Sigmoid colon (tissue), 7 donors: Measurements from ENCODE around the gene ATP9A. TPM values are rescaled to one million over a fixed set of nuclear protein-coding genes. Genes with fewer than 3 reads are reported as not detected.
"Not testable (repeated sequence)": the region's sequence is repeated elsewhere in the genome, so short reads cannot be mapped to it uniquely, and the experiment has no call there.

Source experiments
- DNase-seq: peaks from one replicate; pipeline ENCODE4 v3.0.0-alpha.2; 2019
- H3K27ac ChIP-seq, 4 donors: fragments of 200-600 bp; sonication (generic); one replicate each; pipeline ENCODE4 v1.5.1; 2016 to 2019; ENCODE audit warnings: mild to moderate bottlenecking in 1 of 4
- H3K27me3 ChIP-seq, 3 donors: fragments of 200-600 bp; sonication (generic); one replicate each; pipeline ENCODE4 v1.5.1; 2019; ENCODE audit warnings: mild to moderate bottlenecking in 1 of 3
- H3K36me3 ChIP-seq, 4 donors: fragments of 200-600 bp; sonication (generic); one replicate each; pipeline ENCODE4 v1.5.1; 2016 to 2019
- H3K4me1 ChIP-seq, 4 donors: fragments of 200-600 bp; sonication (generic); one replicate each; pipeline ENCODE4 v1.5.1; 2017 to 2019
- H3K4me3 ChIP-seq, 4 donors: fragments of 200-600 bp; sonication (generic); one replicate each; pipeline ENCODE4 v1.5.1; 2017 to 2019; ENCODE audit warnings: mild to moderate bottlenecking in 2 of 4, moderate library complexity in 1 of 4
- H3K9me3 ChIP-seq, 4 donors: fragments of 200-600 bp in 3 of 4; sonication (generic) in 3 of 4; one replicate each; pipeline versions ENCODE4 v1.5.1 to v1.6.1; 2013 to 2019
- EP300 ChIP-seq, 4 donors: sonication (generic); formaldehyde crosslinking; IDR thresholded peaks; one replicate each; pipeline ENCODE4 v1.6.1; 2017; ENCODE audit warnings: antibody characterized with exemption in 4 of 4
- POLR2A ChIP-seq, 2 donors: fragments of 450-650 bp; IDR thresholded peaks; one replicate each; pipeline ENCODE4 v1.6.1; 2016; ENCODE audit warnings: antibody characterized with exemption in 2 of 2, mild to moderate bottlenecking in 2 of 2, moderate library complexity in 2 of 2
- POLR2AphosphoS5 ChIP-seq, 4 donors: sonication (generic); formaldehyde crosslinking; IDR thresholded peaks; one replicate each; pipeline ENCODE4 v1.6.1; 2017; ENCODE audit warnings: antibody characterized with exemption in 4 of 4
- WGBS, 2 donors: extraction: QIAGEN DNeasy Blood & Tissue Kit; methylation state at CpG; one replicate each; pipeline ENCODE4 v1.1.7; 2013; 5-methylcytosine and 5-hydroxymethylcytosine counted together
- intact Hi-C: fragments of 100-400 bp; cut with DNase I; formaldehyde crosslinking; loops from one replicate; pipeline ENCODE4 v1.15.1; 2023
- polyA plus RNA-seq, 3 donors: library from polyadenylated mRNA; stranded (reverse); fragments of 200-250 nt; gene quantifications; one replicate each; pipeline ENCODE4 v1.2.3, GENCODE V29; 2013
- total RNA-seq, 4 donors: library from RNA; depleted of rRNA; stranded (reverse); fragments of >200 nt; gene quantifications; one replicate each; pipeline ENCODE4 v1.1.0, GENCODE V29; 2016
- TF ChIP-seq, protein P1 (sequence below), 4 experiments: fragments of 450-650 bp in 3 of 4; fragments of 200-600 bp in 1 of 4; IDR thresholded peaks; one replicate each; pipeline ENCODE4 v1.5.1; 2016 to 2019; ENCODE audit warnings: antibody characterized with exemption in 4 of 4, mild to moderate bottlenecking in 3 of 4, moderate library complexity in 2 of 4
- donor health status: healthy with polysubstance abuse.
- donor health status: Bipolar disorder and iron deficiency.
- donor health status: healthy.

ATP9A gene
- total and polyA plus RNA-seq, 7 donors: 4.2 to 34.8 (median 31.0) TPM

- Histone ChIP-seq H3K36me3 (no peaks in the 10 kb centered on the region), H3K4me1 (peaks cover 0 to 32% (median 25%) of the 10 kb centered on the region in 4 donors), H3K4me3 (no peak overlapping the region), H3K27ac (no peak overlapping the region), H3K9me3 (no peaks in the 10 kb centered on the region), H3K27me3 (no peaks in the 10 kb centered on the region)
- intact Hi-C loops: no loop called here
- TF ChIP-seq EP300 (IDR thresholded peaks at IDR 0.05) (no peak), POLR2AphosphoS5 (IDR thresholded peaks at IDR 0.05) (no peak), POLR2A (IDR thresholded peaks at IDR 0.05) (no peak)
- TF ChIP-seq, protein P1, sequence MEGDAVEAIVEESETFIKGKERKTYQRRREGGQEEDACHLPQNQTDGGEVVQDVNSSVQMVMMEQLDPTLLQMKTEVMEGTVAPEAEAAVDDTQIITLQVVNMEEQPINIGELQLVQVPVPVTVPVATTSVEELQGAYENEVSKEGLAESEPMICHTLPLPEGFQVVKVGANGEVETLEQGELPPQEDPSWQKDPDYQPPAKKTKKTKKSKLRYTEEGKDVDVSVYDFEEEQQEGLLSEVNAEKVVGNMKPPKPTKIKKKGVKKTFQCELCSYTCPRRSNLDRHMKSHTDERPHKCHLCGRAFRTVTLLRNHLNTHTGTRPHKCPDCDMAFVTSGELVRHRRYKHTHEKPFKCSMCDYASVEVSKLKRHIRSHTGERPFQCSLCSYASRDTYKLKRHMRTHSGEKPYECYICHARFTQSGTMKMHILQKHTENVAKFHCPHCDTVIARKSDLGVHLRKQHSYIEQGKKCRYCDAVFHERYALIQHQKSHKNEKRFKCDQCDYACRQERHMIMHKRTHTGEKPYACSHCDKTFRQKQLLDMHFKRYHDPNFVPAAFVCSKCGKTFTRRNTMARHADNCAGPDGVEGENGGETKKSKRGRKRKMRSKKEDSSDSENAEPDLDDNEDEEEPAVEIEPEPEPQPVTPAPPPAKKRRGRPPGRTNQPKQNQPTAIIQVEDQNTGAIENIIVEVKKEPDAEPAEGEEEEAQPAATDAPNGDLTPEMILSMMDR (IDR thresholded peaks at IDR 0.05): no peak
- no peak for DNase-seq
- WGBS, 2 donors: 74 to 86% methylated on average over 12 of the region's 12 CpGs
Observed at GRCh38 chr20:51738877-51739447, 29.2 kb downstream of the ATP9A start.

GRCh38 chr20:51738261-51738660 lies 29.9 kb downstream of the ATP9A start:
- not testable (repeated sequence) for DNase-seq
- 91 to 94% methylated on average over 15 of the region's 15 CpGs for WGBS, 2 donors

DNA sequence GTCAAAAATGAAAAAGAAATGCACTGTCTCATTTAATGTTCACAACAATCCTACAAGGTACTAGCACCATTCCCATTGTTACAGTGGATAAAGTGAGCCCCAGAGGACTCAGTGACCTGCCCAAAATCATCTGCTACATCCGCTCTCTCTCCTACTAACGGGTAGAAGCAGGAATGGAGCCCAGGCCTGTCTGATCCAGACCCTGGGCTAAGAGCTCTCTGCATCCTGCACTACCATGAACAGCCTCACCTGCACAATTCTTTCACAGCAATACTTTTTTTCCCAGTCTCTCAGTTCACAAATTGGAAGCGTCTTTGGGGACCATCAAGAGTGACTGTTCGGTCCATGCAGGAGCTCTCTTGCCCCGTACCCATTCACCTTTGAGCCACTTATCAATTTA lies 31.2 kb downstream of the ATP9A start:
- Histone ChIP-seq H3K4me1 (peaks cover 0 to 33% (median 24%) of the 10 kb centered on the region in 4 donors), H3K27ac (no peak overlapping the region), H3K9me3 (no peaks in the 10 kb centered on the region), H3K4me3 (no peak overlapping the region), H3K27me3 (no peaks in the 10 kb centered on the region), H3K36me3 (no peaks in the 10 kb centered on the region)
- 59 to 72% methylated on average over 5 of the region's 5 CpGs for WGBS, 2 donors
- intact Hi-C loops: no loop called here
- no peak for DNase-seq
- no peak for TF ChIP-seq EP300 (IDR thresholded peaks at IDR 0.05)
- TF ChIP-seq POLR2A (IDR thresholded peaks at IDR 0.05): no peak
- TF ChIP-seq POLR2AphosphoS5 (IDR thresholded peaks at IDR 0.05): no peak

More at GRCh38 chr20:51738261-51738660, 29.9 kb downstream of the ATP9A start:
- H3K36me3 ChIP-seq, H3K9me3 ChIP-seq, H3K4me3 ChIP-seq, H3K27ac ChIP-seq, intact Hi-C loops, H3K27me3 ChIP-seq: not testable (repeated sequence)
- H3K4me1 ChIP-seq: peaks cover 0 to 33% (median 25%) of the 10 kb centered on the region in 4 donors

DNA sequence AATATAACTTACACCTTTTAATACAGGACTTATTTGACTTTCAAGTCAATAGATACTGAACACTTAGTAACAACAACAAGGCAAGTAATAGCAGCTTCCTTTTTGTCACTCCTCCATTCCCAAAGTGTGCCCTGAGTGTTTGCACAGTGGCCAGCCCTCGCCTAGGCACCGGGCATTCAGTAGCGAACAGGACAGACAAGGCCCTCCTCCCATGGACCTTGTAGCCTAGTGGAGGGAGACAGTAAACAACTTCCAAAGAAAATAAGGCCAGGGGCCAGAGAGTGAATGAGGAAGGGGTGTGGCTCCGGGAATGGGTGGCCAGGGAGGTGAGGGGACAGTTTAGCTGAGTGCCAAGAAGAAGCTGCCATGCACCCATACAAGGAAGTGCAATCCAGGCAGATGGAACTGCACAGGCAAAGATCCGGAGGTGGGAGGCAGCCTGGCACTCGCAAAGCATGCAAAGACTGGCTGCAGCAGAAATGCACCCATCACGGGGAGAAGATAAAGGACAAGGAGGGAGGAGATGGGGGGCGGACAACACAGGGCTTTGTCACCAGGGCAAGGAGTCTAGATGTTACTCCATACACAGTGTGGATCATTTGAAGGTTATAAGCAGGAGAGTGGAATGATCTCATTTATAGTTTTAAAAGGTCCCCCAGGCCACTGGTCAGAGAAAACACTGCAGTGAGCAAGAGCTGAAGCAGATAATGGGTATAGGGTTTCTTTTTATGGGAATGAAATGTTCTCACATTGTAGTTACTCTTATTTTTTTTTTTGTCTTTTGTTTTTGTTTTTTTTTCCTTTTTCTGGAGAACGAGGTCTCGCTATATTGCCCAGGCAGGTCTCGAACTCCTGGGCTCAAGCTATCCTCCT lies 32.2 kb downstream of the ATP9A start:
- 42 to 74% methylated on average over 11 of the region's 11 CpGs for WGBS, 2 donors
- no peaks in the 10 kb centered on the region for H3K36me3 ChIP-seq
- DNase-seq: no peak
- TF ChIP-seq POLR2AphosphoS5 (IDR thresholded peaks at IDR 0.05) (no peak), POLR2A (IDR thresholded peaks at IDR 0.05) (no peak), EP300 (IDR thresholded peaks at IDR 0.05) (no peak)
- TF ChIP-seq, protein P1 (IDR thresholded peaks at IDR 0.05): no peak
- H3K4me3 ChIP-seq: no peak overlapping the region
- H3K9me3 ChIP-seq: no peaks in the 10 kb centered on the region
- H3K27ac ChIP-seq: no peak overlapping the region
- intact Hi-C loops: no loop called here
- no peaks in the 10 kb centered on the region for H3K27me3 ChIP-seq
- H3K4me1 ChIP-seq: peaks cover 0 to 36% (median 26%) of the 10 kb centered on the region in 4 donors

DNA sequence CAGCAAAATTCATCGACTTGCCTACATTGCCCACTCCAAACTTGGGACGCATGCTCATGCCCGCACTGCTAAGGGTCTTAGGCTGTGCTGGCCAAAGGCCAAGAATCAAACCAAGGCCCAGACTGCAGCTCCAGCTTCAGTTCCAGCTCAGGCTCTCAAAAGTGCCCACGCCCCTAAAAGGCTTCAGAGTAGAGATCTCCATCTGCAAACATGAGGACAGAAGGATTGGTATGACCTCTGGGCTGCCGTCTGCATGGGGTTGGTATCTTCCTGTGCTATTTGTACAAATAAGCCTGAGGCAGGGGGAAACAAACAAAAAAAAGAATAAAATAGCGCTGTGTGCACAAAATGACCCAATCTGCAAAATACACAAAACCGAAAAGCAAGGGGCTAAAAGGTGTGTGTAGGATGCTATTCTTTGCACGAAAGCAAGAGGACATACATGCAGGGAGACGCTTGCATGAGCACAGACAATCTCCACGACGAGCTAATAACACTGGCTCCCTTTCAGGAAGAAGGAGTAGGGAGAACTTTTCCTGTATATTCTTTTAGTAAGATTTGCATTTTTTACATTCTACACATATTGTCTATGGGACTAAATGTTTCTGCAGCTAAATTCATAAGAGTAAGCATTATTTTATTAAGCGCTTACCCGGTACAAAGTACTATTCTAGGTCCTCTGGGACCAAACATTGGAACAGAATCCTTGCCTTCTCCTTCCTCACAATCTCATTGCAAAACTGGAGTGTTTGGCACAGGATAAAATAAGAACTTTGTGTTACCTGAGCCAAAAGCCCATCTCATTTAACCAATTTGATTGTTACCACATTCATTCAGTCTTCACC lies 33.1 kb downstream of the ATP9A start:
- intact Hi-C loops: no loop called here
- Histone ChIP-seq H3K4me3 (no peak overlapping the region), H3K4me1 (peaks cover 0 to 36% (median 26%) of the 10 kb centered on the region in 4 donors), H3K27ac (no peak overlapping the region), H3K36me3 (no peaks in the 10 kb centered on the region), H3K27me3 (no peaks in the 10 kb centered on the region), H3K9me3 (no peaks in the 10 kb centered on the region)
- WGBS, 2 donors: 68 to 74% methylated on average over 13 of the region's 13 CpGs
- TF ChIP-seq POLR2A (IDR thresholded peaks at IDR 0.05): no peak
- TF ChIP-seq POLR2AphosphoS5 (IDR thresholded peaks at IDR 0.05): no peak
- TF ChIP-seq EP300 (IDR thresholded peaks at IDR 0.05): no peak
- TF ChIP-seq, protein P1 (IDR thresholded peaks at IDR 0.05): no peak
- no peak for DNase-seq
